Mesenchymal stem cell (in vitro differentiated cells and primary cell): ENCODE data around the gene ARGFX.

Experiments
- DNase-seq: peaks from one replicate; pipeline ENCODE4 v3.0.0-alpha.2; 2013
- H2AFZ ChIP-seq: one replicate; pipeline ENCODE4 v1.6.1; 2013; ENCODE audit warnings: low read depth, mild to moderate bottlenecking, control low read depth, inconsistent platforms, low read length, moderate library complexity
- H2AK5ac ChIP-seq: 2 replicates; pipeline ENCODE4 v1.6.1; 2013; ENCODE audit warnings: low read length, moderate library complexity, mild to moderate bottlenecking, inconsistent platforms; ENCODE audit not compliant: severe bottlenecking
- H2BK120ac ChIP-seq: one replicate; pipeline ENCODE4 v1.6.1; 2013; ENCODE audit warnings: low read depth, mild to moderate bottlenecking, inconsistent platforms, low read length, moderate library complexity
- H2BK12ac ChIP-seq, 2 experiments: one replicate each; pipeline ENCODE4 v1.6.1; 2013; ENCODE audit warnings: inconsistent platforms in 2 of 2, low read length in 2 of 2, mild to moderate bottlenecking in 2 of 2, moderate library complexity in 2 of 2, control low read depth in 1 of 2
- H2BK15ac ChIP-seq: one replicate; pipeline ENCODE4 v1.6.1; 2013; ENCODE audit warnings: mild to moderate bottlenecking, low read depth, inconsistent platforms; ENCODE audit not compliant: poor library complexity, severe bottlenecking
- H2BK5ac ChIP-seq: 2 replicates; pipeline ENCODE4 v1.6.1; 2013; ENCODE audit warnings: low read depth, mild to moderate bottlenecking, low read length, control low read depth, inconsistent platforms; ENCODE audit not compliant: poor library complexity, severe bottlenecking
- H3K14ac ChIP-seq, 2 experiments: one replicate each; pipeline ENCODE4 v1.6.1; 2013; ENCODE audit warnings: inconsistent platforms in 2 of 2, low read length in 2 of 2, control low read depth in 1 of 2, mild to moderate bottlenecking in 1 of 2, moderate library complexity in 1 of 2
- H3K18ac ChIP-seq, 2 experiments: one replicate each; pipeline ENCODE4 v1.6.1; 2013; ENCODE audit warnings: inconsistent platforms in 2 of 2, low read length in 2 of 2, control low read depth in 1 of 2, low read depth in 1 of 2, mild to moderate bottlenecking in 1 of 2
- H3K23ac ChIP-seq, 2 experiments: one replicate each; pipeline ENCODE4 v1.6.1; 2013; ENCODE audit warnings: inconsistent platforms in 2 of 2, low read length in 2 of 2, mild to moderate bottlenecking in 2 of 2, moderate library complexity in 2 of 2, control low read depth in 1 of 2
- H3K27ac ChIP-seq: 2 replicates; pipeline ENCODE4 v1.5.1; 2013; ENCODE audit warnings: mild to moderate bottlenecking, moderate library complexity, low read length, control low read depth, inconsistent platforms; ENCODE audit not compliant: poor library complexity, severe bottlenecking
- H3K27me3 ChIP-seq, 2 experiments: 2 replicates each; pipeline versions ENCODE4 v1.6.1 to v1.7.0; 2013; ENCODE audit warnings: low read length in 2 of 2, mild to moderate bottlenecking in 2 of 2, moderate library complexity in 2 of 2, control low read depth in 1 of 2, inconsistent platforms in 1 of 2; ENCODE audit not compliant: control insufficient read depth in 1 of 2, insufficient read depth in 1 of 2
- H3K36me3 ChIP-seq, 2 experiments: 2 replicates each; pipeline versions ENCODE4 v1.6.1 to v1.7.0; 2013; ENCODE audit warnings: low read length in 2 of 2, control low read depth in 1 of 2, inconsistent platforms in 1 of 2, low read depth in 1 of 2, mild to moderate bottlenecking in 1 of 2; ENCODE audit not compliant: insufficient read depth in 2 of 2, control insufficient read depth in 1 of 2
- H3K4ac ChIP-seq, 2 experiments: one replicate each; pipeline ENCODE4 v1.6.1; 2013; ENCODE audit warnings: inconsistent platforms in 2 of 2, low read length in 2 of 2, mild to moderate bottlenecking in 2 of 2, moderate library complexity in 2 of 2, control low read depth in 1 of 2, low read depth in 1 of 2
- H3K4me1 ChIP-seq: 2 replicates; pipeline ENCODE4 v1.6.1; 2013; ENCODE audit warnings: low read depth, low read length, control low read depth; ENCODE audit not compliant: control insufficient read depth, insufficient read depth
- H3K4me2 ChIP-seq: 2 replicates; pipeline ENCODE4 v1.6.1; 2013; ENCODE audit warnings: low read length, mild to moderate bottlenecking, inconsistent platforms; ENCODE audit not compliant: poor library complexity, severe bottlenecking
- H3K4me3 ChIP-seq, 2 experiments: 2 replicates each; pipeline versions ENCODE4 v1.5.1 to v1.7.0; 2013; ENCODE audit warnings: low read length in 2 of 2, mild to moderate bottlenecking in 2 of 2, control low read depth in 1 of 2, low read depth in 1 of 2; ENCODE audit not compliant: insufficient read depth in 1 of 2
- H3K79me1 ChIP-seq: replicated peaks from 2 replicates; pipeline ENCODE4 v1.6.1; 2013; ENCODE audit warnings: mild to moderate bottlenecking, control low read depth, low read length, inconsistent platforms; ENCODE audit not compliant: poor library complexity, severe bottlenecking
- H3K9ac ChIP-seq: 2 replicates; pipeline ENCODE4 v1.7.0; 2013; ENCODE audit warnings: mild to moderate bottlenecking, low read length, moderate library complexity
- H3K9me3 ChIP-seq: 2 replicates; pipeline ENCODE4 v1.7.0; 2013; ENCODE audit warnings: mild to moderate bottlenecking, low read length; ENCODE audit not compliant: control insufficient read depth
- H4K8ac ChIP-seq: one replicate; pipeline ENCODE4 v1.6.1; 2013; ENCODE audit warnings: inconsistent platforms, mild to moderate bottlenecking, low read length, moderate library complexity
- H4K91ac ChIP-seq: one replicate; pipeline ENCODE4 v1.6.1; 2013; ENCODE audit warnings: mild to moderate bottlenecking, low read length, inconsistent platforms
- WGBS: methylation state at CpG from one replicate; pipeline ENCODE4 v1.1.7; 2013; ENCODE audit warnings: mixed read lengths; 5-methylcytosine and 5-hydroxymethylcytosine counted together

The ARGFX gene

GRCh38 chr3:121566773-121567172 lies 976 bp upstream of the ARGFX start:
- Histone ChIP-seq H2BK120ac (no peak overlapping the region), H3K27me3 (no peaks in the 10 kb centered on the region), H2AK5ac (no peak overlapping the region), H3K4ac (no peak overlapping the region), H3K4me2 (no peak overlapping the region), H3K27ac (no peak overlapping the region), H3K36me3 (no peaks in the 10 kb centered on the region), H2BK15ac (no peak overlapping the region), H4K8ac (no peak overlapping the region), H3K4me1 (no peaks in the 10 kb centered on the region), H4K91ac (no peak overlapping the region), H2AFZ (no peak overlapping the region), H3K9ac (no peak overlapping the region), H2BK12ac (no peak overlapping the region), H3K18ac (no peak overlapping the region), H3K79me1 (no peaks in the 10 kb centered on the region), H3K4me3 (no peak overlapping the region), H2BK5ac (no peak overlapping the region), H3K9me3 (no peaks in the 10 kb centered on the region), H3K14ac (no peak overlapping the region), H3K23ac (no peak overlapping the region)
- DNase-seq: no peak
- 90% methylated on average over 9 of the region's 9 CpGs for WGBS

GRCh38 chr3:121574449-121574848 lies 6.7 kb downstream of the ARGFX start:
- Histone ChIP-seq H3K9ac (no peak overlapping the region), H2BK5ac (no peak overlapping the region), H3K4ac (no peak overlapping the region), H2BK15ac (no peak overlapping the region), H2AFZ (no peak overlapping the region), H3K27ac (no peak overlapping the region), H3K27me3 (no peaks in the 10 kb centered on the region), H2BK120ac (no peak overlapping the region), H3K36me3 (no peaks in the 10 kb centered on the region), H3K79me1 (no peaks in the 10 kb centered on the region), H3K14ac (no peak overlapping the region), H3K4me2 (no peak overlapping the region), H3K4me1 (peaks cover 1% of the 10 kb centered on the region), H3K23ac (no peak overlapping the region), H3K9me3 (no peaks in the 10 kb centered on the region), H2BK12ac (no peak overlapping the region), H4K91ac (no peak overlapping the region), H4K8ac (no peak overlapping the region), H2AK5ac (no peak overlapping the region), H3K4me3 (no peak overlapping the region), H3K18ac (no peak overlapping the region)
- WGBS: 51% methylated on average over 4 of the region's 6 CpGs
- peak; percentile 4 for DNase-seq

GRCh38 chr3:121581691-121582090 lies 13.9 kb downstream of the ARGFX start:
- no peak overlapping the region for H4K8ac ChIP-seq
- H2BK120ac ChIP-seq: no peak overlapping the region
- H3K14ac ChIP-seq: no peak overlapping the region
- no peaks in the 10 kb centered on the region for H3K4me1 ChIP-seq
- H3K9me3 ChIP-seq: no peaks in the 10 kb centered on the region
- H3K23ac ChIP-seq: no peak overlapping the region
- H3K9ac ChIP-seq: no peak overlapping the region
- H2AFZ ChIP-seq: no peak overlapping the region
- no peak overlapping the region for H2AK5ac ChIP-seq
- no peak overlapping the region for H3K4me3 ChIP-seq
- H4K91ac ChIP-seq: no peak overlapping the region
- H3K4ac ChIP-seq: no peak overlapping the region
- DNase-seq: no peak
- H2BK5ac ChIP-seq: no peak overlapping the region
- H3K27ac ChIP-seq: no peak overlapping the region
- peaks cover 8 to 14% of the 10 kb centered on the region in 2 experiments for H3K27me3 ChIP-seq
- no peak overlapping the region for H3K4me2 ChIP-seq
- H3K36me3 ChIP-seq: no peaks in the 10 kb centered on the region
- WGBS: 100% methylated on average over 1 of the region's 2 CpGs
- H3K79me1 ChIP-seq: no peaks in the 10 kb centered on the region
- no peak overlapping the region for H2BK12ac ChIP-seq
- no peak overlapping the region for H2BK15ac ChIP-seq
- no peak overlapping the region for H3K18ac ChIP-seq

GRCh38 chr3:121584418-121584817 lies 16.7 kb downstream of the ARGFX start:
- 96% methylated on average over 1 of the region's 1 CpG for WGBS

More at GRCh38 chr3:121584418-121584817, 16.7 kb downstream of the ARGFX start:
- Histone ChIP-seq H3K18ac (no peak overlapping the region), H3K27ac (no peak overlapping the region), H3K4me1 (no peaks in the 10 kb centered on the region), H2BK15ac (no peak overlapping the region), H3K27me3 (peaks cover 8 to 14% of the 10 kb centered on the region in 2 experiments), H4K91ac (no peak overlapping the region), H3K4ac (no peak overlapping the region), H2BK12ac (no peak overlapping the region), H2BK120ac (no peak overlapping the region), H3K9me3 (no peaks in the 10 kb centered on the region), H2AK5ac (no peak overlapping the region), H2BK5ac (no peak overlapping the region), H3K14ac (no peak overlapping the region), H2AFZ (no peak overlapping the region), H3K4me2 (no peak overlapping the region), H3K36me3 (no peaks in the 10 kb centered on the region), H3K79me1 (no peaks in the 10 kb centered on the region), H3K23ac (no peak overlapping the region), H3K4me3 (no peak overlapping the region), H3K9ac (no peak overlapping the region), H4K8ac (no peak overlapping the region)
- no peak for DNase-seq
